A673 (cell line): ENCODE measurements around the gene ROR2.

ENCODE experiments used
- CTCF ChIP-seq: fragments of 300-800, 200-600 bp; sonication (generic); conservative IDR thresholded peaks from 2 replicates; pipeline ENCODE4 v1.5.1; 2017; ENCODE audit warnings: low read depth, mild to moderate bottlenecking, antibody characterized with exemption, low read length, moderate library complexity, mixed read lengths
- EZH2 ChIP-seq: fragments of 200-600 bp; sonication (generic); IDR thresholded peaks from 2 replicates; pipeline ENCODE4 v1.6.1; 2017; ENCODE audit warnings: borderline replicate concordance, low read depth, mild to moderate bottlenecking, mixed read lengths, antibody characterized with exemption, low read length; ENCODE audit not compliant: poor library complexity, severe bottlenecking

- TF ChIP-seq CTCF (no peak), EZH2 (no peak)
Observed at GRCh38 chr9:91555132-91555531, 394.9 kb downstream of the ROR2 start.
